Lower leg skin (tissue), 3 donors: ENCODE measurements around the gene JARID2.

Experiments
- POLR2A ChIP-seq, 2 donors: fragments of 450-650 bp; IDR thresholded peaks; one replicate each; pipeline ENCODE4 v1.6.1; 2016 to 2017; ENCODE audit warnings: antibody characterized with exemption in 2 of 2, mild to moderate bottlenecking in 1 of 2, moderate library complexity in 1 of 2
- TF ChIP-seq, protein P1 (sequence below), 3 donors: fragments of 450-650 bp; IDR thresholded peaks; one replicate each; pipeline ENCODE4 v1.5.1; 2016; ENCODE audit warnings: antibody characterized with exemption in 3 of 3, mild to moderate bottlenecking in 3 of 3, moderate library complexity in 2 of 3

DNA sequence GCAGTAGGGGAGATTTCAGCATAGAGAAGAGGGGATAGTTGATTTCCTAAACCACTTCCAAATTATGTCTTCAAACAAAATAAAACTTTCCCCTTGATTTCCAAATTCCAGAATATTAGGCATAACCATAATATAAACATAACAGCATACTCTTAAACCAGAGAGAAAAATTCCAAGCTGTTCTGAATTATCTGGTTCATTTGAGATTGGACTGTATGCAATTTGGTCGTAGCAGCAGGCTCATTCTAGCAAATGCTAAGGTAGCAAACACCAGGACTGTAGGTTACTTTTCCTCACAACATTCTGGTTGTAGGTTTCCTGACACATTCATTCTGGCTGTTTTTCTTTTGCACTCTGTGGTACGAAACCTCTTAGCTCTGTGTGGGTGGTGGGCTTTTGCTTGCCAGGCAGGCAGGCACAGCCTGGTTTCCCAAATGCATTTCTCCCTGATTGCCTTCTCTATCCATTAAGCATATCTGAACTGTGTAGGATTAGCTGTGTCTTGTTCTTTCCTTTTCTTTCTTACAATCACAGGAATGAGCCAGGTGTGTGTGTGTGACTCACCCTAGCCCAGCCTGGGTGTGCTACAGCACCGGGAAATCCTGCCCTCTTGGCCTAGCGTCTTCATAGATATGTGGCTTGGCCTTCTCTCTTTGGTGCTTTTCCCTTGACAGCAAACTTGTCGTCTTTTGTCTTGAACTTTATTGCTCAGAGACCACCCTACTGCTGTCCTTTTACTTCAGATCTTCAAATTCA is 77.1 kb downstream of the JARID2 start:
- TF ChIP-seq POLR2A (IDR thresholded peaks at IDR 0.05): no peak
- TF ChIP-seq, protein P1, sequence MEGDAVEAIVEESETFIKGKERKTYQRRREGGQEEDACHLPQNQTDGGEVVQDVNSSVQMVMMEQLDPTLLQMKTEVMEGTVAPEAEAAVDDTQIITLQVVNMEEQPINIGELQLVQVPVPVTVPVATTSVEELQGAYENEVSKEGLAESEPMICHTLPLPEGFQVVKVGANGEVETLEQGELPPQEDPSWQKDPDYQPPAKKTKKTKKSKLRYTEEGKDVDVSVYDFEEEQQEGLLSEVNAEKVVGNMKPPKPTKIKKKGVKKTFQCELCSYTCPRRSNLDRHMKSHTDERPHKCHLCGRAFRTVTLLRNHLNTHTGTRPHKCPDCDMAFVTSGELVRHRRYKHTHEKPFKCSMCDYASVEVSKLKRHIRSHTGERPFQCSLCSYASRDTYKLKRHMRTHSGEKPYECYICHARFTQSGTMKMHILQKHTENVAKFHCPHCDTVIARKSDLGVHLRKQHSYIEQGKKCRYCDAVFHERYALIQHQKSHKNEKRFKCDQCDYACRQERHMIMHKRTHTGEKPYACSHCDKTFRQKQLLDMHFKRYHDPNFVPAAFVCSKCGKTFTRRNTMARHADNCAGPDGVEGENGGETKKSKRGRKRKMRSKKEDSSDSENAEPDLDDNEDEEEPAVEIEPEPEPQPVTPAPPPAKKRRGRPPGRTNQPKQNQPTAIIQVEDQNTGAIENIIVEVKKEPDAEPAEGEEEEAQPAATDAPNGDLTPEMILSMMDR (IDR thresholded peaks at IDR 0.05): no peak
